CD1c-positive myeloid dendritic cell (primary cell): ENCODE results near the gene BPIFB3.

Experiments
- DNase-seq: peaks from one replicate; pipeline ENCODE4 v3.0.0-alpha.2; 2016; ENCODE audit errors: extremely low spot score

BPIFB3 gene

DNA sequence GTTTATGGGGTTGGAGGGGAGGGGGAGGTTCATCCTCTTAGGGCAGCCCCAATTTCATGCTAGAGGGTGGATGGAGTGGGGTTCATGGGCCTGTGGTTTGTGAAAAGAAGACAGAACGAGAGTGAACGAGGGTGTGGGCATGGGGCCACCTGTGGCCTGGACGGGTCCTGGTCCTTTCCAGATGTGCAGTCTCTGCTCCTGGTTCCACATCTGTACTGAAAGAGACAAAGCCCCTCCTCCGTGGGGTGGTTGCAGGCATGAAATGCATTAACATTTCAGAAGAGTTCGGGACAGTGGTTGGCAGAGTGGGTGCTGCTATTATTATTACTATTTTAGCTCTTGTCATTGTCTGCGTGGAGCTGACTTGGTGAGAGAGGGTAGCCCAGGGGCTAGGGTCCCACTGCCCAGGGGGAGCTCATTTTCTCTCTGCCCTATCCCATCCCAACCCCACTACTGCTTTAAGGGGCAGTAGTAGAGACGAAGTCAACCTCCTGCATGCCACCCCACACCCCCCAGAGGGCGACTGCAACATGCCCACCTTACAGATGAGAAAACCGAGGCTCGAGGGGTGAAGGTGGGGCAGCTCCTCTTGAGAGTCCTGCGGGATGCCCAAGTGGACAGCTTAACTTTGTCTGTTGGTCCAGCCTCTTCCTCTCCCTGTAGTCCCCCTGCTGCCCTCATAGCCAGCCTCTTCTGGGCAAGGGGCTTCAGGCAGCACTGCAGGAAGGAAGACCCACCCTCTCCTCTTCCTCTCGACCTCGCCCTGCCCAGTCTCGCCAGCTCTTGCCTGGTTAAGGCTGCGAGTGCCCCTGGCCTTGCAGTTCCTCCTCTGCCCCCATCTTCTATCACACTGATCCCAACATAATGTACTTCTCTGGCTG, 37.8 kb upstream of the BPIFB3 start:
- no peak for DNase-seq

- no peak for DNase-seq
Observed at GRCh38 chr20:33016581-33017109, 37.1 kb upstream of the BPIFB3 start.

DNA sequence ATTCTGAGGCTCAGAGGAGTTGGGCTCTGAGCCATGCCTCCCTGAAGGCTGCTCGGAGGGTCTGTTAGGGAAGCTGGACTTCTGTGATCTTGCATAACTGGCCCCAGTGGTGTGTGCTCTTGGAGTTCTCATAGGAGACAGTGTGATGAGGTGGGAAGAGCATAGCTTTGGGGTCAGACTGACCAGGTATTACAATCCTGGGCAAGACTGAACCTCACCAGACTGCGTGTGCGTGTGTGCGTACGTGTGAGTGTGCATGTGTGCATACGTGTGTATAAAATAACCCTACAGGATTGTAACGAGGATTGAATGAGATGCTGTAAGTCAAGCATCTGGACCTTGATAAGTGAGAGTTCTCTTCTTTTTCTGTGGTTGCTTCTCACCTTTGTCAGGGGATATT, 36.2 kb upstream of the BPIFB3 start:
- no peak for DNase-seq

DNA sequence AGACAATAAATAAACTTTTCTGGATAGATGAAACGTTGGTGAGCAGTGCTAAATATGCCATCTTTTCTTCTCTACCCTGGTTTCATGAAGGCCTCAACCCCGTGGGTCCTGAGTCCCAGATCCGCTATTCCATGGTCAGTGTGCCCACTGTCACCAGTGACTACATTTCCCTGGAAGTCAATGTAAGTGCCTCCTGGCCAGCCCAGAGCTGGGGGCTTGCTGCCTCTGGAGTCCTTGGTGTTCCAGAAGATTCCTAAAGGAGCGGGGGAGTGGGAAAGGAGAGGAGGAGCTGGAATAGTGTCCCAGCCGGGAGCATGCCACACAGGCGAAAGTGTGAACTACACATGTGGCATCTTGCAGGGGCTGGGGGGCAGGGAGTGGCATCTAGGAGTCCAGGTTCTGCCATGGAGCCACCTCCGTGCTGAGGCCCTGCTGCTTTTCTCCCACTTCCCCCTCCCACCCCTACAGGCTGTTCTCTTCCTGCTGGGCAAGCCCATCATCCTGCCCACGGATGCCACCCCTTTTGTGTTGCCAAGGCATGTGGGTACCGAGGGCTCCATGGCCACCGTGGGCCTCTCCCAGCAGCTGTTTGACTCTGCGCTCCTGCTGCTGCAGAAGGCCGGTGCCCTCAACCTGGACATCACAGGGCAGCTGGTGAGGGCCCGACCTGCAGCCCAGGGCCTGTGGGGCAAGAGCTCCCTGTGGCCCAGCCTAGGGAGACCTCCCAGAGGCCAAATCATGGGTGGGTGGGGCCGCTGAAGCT, 35.4 kb upstream of the BPIFB3 start:
- DNase-seq: no peak

DNA sequence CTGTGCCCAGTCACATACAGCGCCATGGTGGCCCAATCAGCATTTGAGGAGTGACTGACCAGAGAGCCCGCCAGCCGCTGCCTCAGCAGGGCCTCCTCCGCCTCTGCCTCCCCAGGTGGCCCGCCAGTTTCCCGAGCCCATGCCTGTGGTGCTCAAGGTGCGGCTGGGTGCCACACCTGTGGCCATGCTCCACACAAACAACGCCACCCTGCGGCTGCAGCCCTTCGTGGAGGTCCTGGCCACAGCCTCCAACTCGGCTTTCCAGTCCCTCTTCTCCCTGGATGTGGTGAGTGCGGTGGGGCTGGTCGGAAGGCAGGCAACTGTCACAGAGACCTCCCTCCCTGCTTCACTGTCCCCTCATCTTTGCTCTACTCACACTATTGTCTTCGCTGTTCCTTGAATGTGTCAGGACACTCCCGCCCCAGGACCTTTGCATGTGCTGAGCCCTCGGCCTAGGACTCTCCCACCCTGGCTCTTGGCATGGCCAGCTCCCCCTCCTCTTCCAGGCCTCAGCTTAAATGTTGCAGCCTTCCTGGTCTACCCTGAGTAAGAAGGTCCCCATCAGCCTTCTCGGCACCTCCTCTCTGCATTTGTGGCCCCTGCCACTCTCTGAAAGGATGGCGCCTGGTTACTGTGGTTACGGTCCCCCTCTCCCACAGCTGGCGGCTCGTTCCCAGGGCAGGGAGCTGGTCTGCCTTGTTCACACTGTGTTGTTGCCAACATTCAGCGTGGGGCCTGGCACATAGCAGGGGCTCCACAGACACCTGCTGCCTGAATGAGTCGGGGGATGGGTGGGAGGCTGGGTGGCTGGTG, 34.0 kb upstream of the BPIFB3 start:
- DNase-seq: no peak

- DNase-seq: no peak
Observed at GRCh38 chr20:33020278-33021161, 33.2 kb upstream of the BPIFB3 start.

DNA sequence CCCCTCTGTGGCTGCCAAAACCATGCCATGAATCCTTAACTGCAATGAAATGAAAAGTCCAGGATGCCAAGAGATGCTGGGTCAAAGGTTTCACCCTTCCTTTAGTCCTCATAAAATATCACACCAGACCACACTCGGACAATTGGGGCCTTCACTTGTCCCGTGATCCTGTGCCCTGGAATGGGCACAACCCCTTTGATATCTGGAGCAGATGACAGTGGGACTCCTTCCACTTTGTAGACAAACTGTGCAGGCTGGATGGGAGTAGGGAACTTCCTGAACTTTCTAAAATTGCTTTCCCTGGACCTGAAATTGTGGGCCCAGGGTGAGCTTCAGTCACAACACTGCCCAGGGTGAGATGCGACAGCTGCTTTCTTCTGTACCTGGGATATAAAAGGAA, 31.8 kb upstream of the BPIFB3 start:
- no peak for DNase-seq

- peak; percentile 1 for DNase-seq
Observed at GRCh38 chr20:33022289-33022688, 31.4 kb upstream of the BPIFB3 start.

GRCh38 chr20:33022694-33023438, 30.8 kb upstream of the BPIFB3 start:
- DNase-seq: no peak

- DNase-seq: no peak
Observed at GRCh38 chr20:33023439-33024242, 30.1 kb upstream of the BPIFB3 start.

DNA sequence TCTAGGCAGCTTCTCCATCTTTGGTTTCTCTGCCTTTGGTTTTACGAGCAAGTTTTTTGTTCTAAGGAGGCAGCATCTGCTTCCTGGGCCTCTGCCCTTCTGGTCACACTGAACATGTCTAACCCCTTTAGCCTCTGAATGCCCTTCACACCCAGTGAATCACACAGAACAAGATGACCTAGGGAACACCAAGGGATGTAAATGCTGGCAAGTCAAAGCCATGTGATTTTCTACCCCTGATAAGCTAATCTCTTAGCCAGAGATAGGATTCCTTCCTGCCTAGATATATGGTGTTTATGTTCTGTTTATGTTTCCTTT, 29.5 kb upstream of the BPIFB3 start:
- no peak for DNase-seq

GRCh38 chr20:33024609-33025317, 28.9 kb upstream of the BPIFB3 start:
- no peak for DNase-seq

GRCh38 chr20:33025318-33025876, 28.3 kb upstream of the BPIFB3 start:
- DNase-seq: no peak

DNA sequence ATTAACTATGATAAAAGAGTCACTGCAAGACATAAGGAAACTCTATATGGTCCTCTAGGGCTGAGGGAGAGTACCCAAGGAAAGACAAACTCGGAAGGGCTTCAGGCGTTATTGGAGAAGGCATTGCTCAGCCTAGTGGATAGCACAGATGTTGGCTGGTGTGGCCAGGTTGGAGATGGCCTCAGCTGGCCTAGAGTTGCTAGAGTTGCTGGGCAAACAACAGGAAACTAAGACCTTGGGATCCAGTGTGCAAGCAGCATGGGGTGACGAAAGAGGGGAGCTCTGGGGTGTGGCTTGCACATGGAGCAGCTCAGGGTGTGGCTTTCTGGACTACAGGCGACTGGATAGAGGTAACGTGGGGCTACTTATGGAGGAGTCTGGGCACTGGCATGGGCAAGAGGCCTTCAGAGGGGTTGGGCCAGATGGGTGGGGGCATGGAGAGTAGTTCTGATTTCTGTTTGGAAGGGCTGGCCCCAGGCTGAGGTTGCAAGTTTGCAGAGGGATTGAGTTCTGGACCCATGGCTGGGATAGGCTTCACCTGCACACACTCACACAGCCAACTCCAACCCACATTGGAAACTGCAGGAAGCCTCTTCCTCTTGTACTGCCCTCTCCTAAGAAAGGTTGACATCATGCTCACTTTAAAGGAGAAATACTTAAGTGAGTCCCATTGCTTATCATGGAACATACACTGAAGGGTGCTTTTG, 27.5 kb upstream of the BPIFB3 start:
- DNase-seq: no peak

GRCh38 chr20:33026779-33027759, 26.6 kb upstream of the BPIFB3 start:
- DNase-seq: no peak
